MCF 10A (cell line): Measurements from ENCODE around the gene NPNT. TPM values are rescaled to one million over a fixed set of nuclear protein-coding genes. Genes with fewer than 3 reads are reported as not detected.

Experiments used
- BruUV-seq: library from RNA; stranded (reverse); fragments of 400-500 nt; replicated peaks from 2 replicates; lab custom pipeline; 2021; lab: Mats Ljungman, UMichigan
- CTCF ChIA-PET: fragments of 300-600 bp; sonication (Branson Sonifier 250); formaldehyde crosslinking; extraction: SDS; loops from one replicate; lab custom pipeline; 2021; ENCODE audit warnings: antibody characterized with exemption, inconsistent platforms; lab: Yijun Ruan, JAX
- POLR2A ChIA-PET: fragments of 300-600, 350-650 bp; sonication (Branson Sonifier 250); formaldehyde crosslinking; extraction: SDS; loops from one replicate; lab custom pipeline; 2020; ENCODE audit warnings: antibody characterized with exemption, inconsistent platforms; lab: Yijun Ruan, JAX
- DNase-seq: peaks from one replicate; pipeline ENCODE4 v3.0.0-alpha.2; 2018; ENCODE audit not compliant: unreplicated experiment
- H3K27ac Mint-ChIP-seq: one replicate; pipeline ENCODE4 v1.8.0; 2022; ENCODE audit warnings: mild to moderate bottlenecking, low read depth, mixed read lengths; ENCODE audit not compliant: unreplicated experiment
- H3K27me3 Mint-ChIP-seq: one replicate; pipeline ENCODE4 v1.8.0; 2022; ENCODE audit warnings: mixed read lengths; ENCODE audit not compliant: insufficient read depth, unreplicated experiment
- H3K36me3 Mint-ChIP-seq: one replicate; pipeline ENCODE4 v1.8.0; 2022; ENCODE audit warnings: mild to moderate bottlenecking, moderate library complexity, mixed read lengths; ENCODE audit not compliant: insufficient read depth, unreplicated experiment
- H3K4me1 Mint-ChIP-seq: one replicate; pipeline ENCODE4 v1.8.0; 2022; ENCODE audit warnings: mixed read lengths; ENCODE audit not compliant: insufficient read depth, unreplicated experiment
- H3K4me3 Mint-ChIP-seq: one replicate; pipeline ENCODE4 v1.8.0; 2022; ENCODE audit warnings: mild to moderate bottlenecking, moderate library complexity, mixed read lengths; ENCODE audit not compliant: unreplicated experiment
- H3K9me3 Mint-ChIP-seq: one replicate; pipeline ENCODE4 v1.8.0; 2022; ENCODE audit warnings: mixed read lengths; ENCODE audit not compliant: unreplicated experiment
- intact Hi-C: fragments of 100-400 bp; cut with micrococcal nuclease; formaldehyde crosslinking; loops from 2 replicates; pipeline ENCODE4 v1.14.1; 2022
- total RNA-seq: library from RNA; stranded (reverse); gene quantifications from 2 replicates; pipeline ENCODE4 v1.2.3, GENCODE V29; 2022
- TF ChIP-seq, protein P1 (sequence below): fragments of 200-600 bp; IDR thresholded peaks from one replicate; pipeline ENCODE4 v1.8.0; 2022; ENCODE audit warnings: antibody characterized with exemption, mild to moderate bottlenecking; ENCODE audit not compliant: unreplicated experiment

The NPNT gene
- total RNA-seq, 1 experiment from 2014 or later: 0.09 TPM

DNA sequence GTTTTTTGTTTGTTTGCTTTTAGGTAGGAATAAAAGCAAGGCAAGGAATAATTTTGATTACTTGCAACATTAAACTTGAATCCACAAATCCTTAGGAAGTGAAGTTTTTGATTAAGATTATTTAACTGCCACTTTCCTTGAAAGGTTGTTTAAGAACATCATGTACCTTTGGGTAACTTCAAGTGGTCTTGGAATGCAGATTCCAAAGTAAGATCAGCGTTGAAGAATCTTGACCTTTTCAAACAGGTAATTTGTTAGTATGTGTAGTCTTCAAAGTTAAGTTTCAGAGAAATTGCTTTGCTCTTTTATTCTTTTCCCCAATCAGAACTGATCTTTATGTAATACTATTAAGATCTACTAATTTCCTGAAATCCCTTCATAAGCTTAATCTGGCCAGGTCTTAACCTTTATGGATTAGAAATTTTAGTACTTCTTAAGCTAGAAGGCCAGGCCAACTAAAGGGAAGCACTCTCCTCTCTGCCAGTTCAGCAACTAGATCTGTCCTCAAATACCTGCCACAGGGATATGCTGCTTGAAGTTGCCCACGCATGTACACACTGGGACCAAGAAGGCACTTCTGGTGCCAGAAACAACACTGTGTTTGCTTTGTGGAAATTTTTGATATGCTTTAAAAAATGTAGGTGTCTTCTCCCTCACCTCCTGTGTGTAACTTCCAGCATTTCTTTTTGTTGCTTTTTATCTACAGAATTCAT lies 7.4 kb downstream of the NPNT start:
- Mint-ChIP-seq H3K4me3 (no peak overlapping the region), H3K27ac (no peak overlapping the region), H3K9me3 (no peaks in the 10 kb centered on the region), H3K4me1 (peaks cover 7% of the 10 kb centered on the region), H3K27me3 (no peaks in the 10 kb centered on the region), H3K36me3 (no peaks in the 10 kb centered on the region)
- ChIA-PET CTCF (no interaction called here), POLR2A (interaction anchor here (0.7 kb wide), 1 partner anchor 298 kb away, joined by 3 read pairs; no protein-coding TSS in a partner anchor)
- TF ChIP-seq, protein P1, sequence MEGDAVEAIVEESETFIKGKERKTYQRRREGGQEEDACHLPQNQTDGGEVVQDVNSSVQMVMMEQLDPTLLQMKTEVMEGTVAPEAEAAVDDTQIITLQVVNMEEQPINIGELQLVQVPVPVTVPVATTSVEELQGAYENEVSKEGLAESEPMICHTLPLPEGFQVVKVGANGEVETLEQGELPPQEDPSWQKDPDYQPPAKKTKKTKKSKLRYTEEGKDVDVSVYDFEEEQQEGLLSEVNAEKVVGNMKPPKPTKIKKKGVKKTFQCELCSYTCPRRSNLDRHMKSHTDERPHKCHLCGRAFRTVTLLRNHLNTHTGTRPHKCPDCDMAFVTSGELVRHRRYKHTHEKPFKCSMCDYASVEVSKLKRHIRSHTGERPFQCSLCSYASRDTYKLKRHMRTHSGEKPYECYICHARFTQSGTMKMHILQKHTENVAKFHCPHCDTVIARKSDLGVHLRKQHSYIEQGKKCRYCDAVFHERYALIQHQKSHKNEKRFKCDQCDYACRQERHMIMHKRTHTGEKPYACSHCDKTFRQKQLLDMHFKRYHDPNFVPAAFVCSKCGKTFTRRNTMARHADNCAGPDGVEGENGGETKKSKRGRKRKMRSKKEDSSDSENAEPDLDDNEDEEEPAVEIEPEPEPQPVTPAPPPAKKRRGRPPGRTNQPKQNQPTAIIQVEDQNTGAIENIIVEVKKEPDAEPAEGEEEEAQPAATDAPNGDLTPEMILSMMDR: no peak
- no TSS peak for BruUV-seq
- intact Hi-C loops: no loop called here
- DNase-seq: no peak

DNA sequence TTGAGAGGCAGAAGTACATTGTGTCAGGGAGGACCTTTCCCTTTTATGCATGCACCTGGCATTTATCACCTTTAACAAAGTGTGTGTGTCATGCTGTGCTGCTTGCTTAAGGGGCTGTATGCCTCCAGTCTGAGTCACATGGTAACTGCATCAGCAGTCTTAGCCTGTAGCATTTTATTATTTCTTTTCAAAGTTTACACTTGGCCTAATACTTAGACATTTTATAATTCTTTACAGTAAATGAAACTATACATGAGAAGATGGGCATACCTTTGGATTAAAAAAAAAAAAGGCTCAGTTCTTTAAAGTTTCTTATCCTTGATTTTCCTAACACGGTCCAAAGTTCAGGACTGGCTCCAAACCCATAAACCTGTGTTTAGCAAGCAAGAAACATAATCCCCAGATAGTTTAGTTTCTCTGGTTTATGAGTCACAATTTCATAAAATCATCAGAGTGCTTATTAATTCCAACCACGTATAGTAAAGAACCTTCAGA lies 14.6 kb downstream of the NPNT start:
- CTCF ChIA-PET: interaction anchor here (0.8 kb wide), 1 partner anchor 33 kb away, joined by 4 read pairs; no protein-coding TSS in a partner anchor
- H3K27me3 Mint-ChIP-seq: no peaks in the 10 kb centered on the region
- intact Hi-C loops: no loop called here
- DNase-seq: peak; percentile 59
- no peak overlapping the region for H3K4me3 Mint-ChIP-seq
- H3K36me3 Mint-ChIP-seq: no peaks in the 10 kb centered on the region
- H3K4me1 Mint-ChIP-seq: peaks cover 10% of the 10 kb centered on the region
- TF ChIP-seq, protein P1: no peak
- peak overlapping the region; percentile 50 for H3K27ac Mint-ChIP-seq
- POLR2A ChIA-PET: interaction anchor here (0.5 to 0.8 kb wide), 4 partner anchors 10 to 279 kb away, joined by 3 read pairs; no protein-coding TSS in a partner anchor
- no TSS peak for BruUV-seq
- no peaks in the 10 kb centered on the region for H3K9me3 Mint-ChIP-seq

DNA sequence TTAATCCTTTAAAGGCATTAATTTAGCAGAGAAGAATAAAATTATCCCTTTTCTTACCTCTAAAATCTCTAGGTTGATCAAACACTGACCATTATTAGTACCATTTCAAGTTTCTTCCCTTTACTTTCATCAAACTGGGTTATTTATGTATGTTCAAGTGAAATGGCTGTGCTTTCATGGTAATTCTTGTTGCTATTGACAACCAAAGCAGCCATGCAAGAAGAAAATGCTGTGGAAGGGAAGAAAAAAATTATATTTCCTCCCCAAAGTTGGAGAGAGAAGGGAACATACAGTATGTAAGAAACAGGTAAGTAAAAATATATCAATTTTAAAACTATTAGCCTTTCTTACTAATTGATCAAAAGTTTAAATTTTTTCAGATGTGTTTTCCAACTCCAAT lies 16.2 kb downstream of the NPNT start:
- no peak overlapping the region for H3K4me3 Mint-ChIP-seq
- no peak overlapping the region for H3K27ac Mint-ChIP-seq
- no TSS peak for BruUV-seq
- no peaks in the 10 kb centered on the region for H3K27me3 Mint-ChIP-seq
- H3K36me3 Mint-ChIP-seq: no peaks in the 10 kb centered on the region
- CTCF ChIA-PET: no interaction called here
- no peak for DNase-seq
- POLR2A ChIA-PET: no interaction called here
- H3K9me3 Mint-ChIP-seq: no peaks in the 10 kb centered on the region
- H3K4me1 Mint-ChIP-seq: peaks cover 10% of the 10 kb centered on the region
- TF ChIP-seq, protein P1: no peak
- intact Hi-C loops: no loop called here

DNA sequence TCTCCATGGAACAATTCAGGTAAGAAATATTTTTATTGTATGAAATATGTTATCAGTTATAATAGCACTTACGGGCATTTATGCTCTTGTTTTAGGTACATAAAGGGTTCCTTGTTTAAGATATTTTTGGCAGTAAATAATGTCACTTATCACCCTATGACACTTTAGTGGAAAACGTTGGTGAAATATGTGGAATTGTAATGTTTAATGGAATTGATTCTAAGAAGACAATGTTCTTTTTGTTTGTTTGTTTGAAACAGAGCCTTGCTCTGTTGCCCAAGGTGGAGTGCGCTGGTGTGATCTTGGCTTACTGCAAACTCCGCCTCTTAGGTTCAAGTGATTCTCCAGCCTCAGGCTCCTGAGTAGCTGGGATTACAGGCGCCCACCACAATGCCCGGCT lies 17.4 kb downstream of the NPNT start:
- POLR2A ChIA-PET: no interaction called here
- Mint-ChIP-seq H3K36me3 (no peaks in the 10 kb centered on the region), H3K9me3 (no peaks in the 10 kb centered on the region), H3K4me1 (peaks cover 10% of the 10 kb centered on the region), H3K27ac (no peak overlapping the region), H3K4me3 (no peak overlapping the region), H3K27me3 (no peaks in the 10 kb centered on the region)
- intact Hi-C loops: no loop called here
- no TSS peak for BruUV-seq
- no peak for DNase-seq
- TF ChIP-seq, protein P1: no peak
- CTCF ChIA-PET: interaction anchor here (0.6 kb wide), 1 partner anchor 75 kb away, joined by 3 read pairs; no protein-coding TSS in a partner anchor
